Measurements from ENCODE around the gene PFKP. TPM values are rescaled to one million over a fixed set of nuclear protein-coding genes. Genes with fewer than 3 reads are reported as not detected.
A peak's percentile ranks its signal among the peaks of the same experiment; 100 is the strongest.

PFKP gene
- total and polyA plus RNA-seq, 2 experiments from 2014 or later, result 639 to 781 TPM

DNA sequence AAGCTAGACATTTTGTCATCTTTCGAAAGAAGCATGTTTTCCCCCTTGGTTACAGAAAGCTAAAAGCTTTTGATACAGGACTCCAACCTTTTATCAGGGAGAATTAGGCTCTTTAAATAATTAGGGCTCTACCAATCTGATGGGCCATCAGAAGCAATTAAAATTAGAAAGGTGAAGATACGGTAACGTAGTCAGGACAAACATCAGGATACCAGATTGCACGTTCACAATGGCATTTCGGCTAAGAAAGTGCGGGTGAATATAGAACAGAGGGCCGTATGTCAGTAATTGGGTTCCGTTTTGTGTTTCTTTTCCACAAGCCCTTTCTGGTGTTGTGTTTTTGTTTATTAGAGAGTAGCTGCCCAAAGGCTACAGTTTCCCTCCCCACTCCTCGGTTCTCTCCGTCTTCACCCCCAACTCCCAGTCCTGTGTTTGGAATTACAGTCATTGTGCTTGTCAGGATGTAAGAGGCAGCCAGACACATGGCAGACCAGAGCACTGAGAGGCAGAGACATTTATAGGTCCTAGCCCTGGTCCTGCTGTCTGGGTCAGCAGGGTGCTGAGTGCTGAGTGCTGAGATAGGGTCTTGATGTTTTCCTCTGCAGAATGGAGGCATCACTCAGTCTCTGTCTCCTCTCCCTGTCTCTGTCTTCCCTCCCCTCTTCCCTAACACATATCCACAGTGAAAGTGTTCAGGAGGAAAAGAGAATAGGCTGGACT is 5.5 kb downstream of the PFKP start:
- Histone ChIP-seq H3K4me3 (no peak overlapping the region), H3K4me1 (ENCODE audit: low read depth) (peaks cover 51% of the 10 kb centered on the region), H3K36me3 (peaks cover 13% of the 10 kb centered on the region), H3K9me3 (ENCODE audit: low read depth) (no peaks in the 10 kb centered on the region), H3K27ac (peak overlapping the region; percentile 61), H3K27me3 (no peaks in the 10 kb centered on the region)
- DNase-seq (ENCODE audit: low read depth in 1 of 2, low spot score in 1 of 2), result peak in 1 of 2 donors; percentile 58
- TF ChIP-seq, protein P1, sequence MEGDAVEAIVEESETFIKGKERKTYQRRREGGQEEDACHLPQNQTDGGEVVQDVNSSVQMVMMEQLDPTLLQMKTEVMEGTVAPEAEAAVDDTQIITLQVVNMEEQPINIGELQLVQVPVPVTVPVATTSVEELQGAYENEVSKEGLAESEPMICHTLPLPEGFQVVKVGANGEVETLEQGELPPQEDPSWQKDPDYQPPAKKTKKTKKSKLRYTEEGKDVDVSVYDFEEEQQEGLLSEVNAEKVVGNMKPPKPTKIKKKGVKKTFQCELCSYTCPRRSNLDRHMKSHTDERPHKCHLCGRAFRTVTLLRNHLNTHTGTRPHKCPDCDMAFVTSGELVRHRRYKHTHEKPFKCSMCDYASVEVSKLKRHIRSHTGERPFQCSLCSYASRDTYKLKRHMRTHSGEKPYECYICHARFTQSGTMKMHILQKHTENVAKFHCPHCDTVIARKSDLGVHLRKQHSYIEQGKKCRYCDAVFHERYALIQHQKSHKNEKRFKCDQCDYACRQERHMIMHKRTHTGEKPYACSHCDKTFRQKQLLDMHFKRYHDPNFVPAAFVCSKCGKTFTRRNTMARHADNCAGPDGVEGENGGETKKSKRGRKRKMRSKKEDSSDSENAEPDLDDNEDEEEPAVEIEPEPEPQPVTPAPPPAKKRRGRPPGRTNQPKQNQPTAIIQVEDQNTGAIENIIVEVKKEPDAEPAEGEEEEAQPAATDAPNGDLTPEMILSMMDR (IDR thresholded peaks at IDR 0.05; ENCODE audit: low read depth, low read length), result no peak

- Histone ChIP-seq H3K36me3 (peaks cover 13% of the 10 kb centered on the region), H3K4me1 (ENCODE audit: low read depth) (peaks cover 60% of the 10 kb centered on the region), H3K9me3 (ENCODE audit: low read depth) (no peaks in the 10 kb centered on the region), H3K27ac (peak overlapping the region; percentile 61), H3K27me3 (no peaks in the 10 kb centered on the region), H3K4me3 (no peak overlapping the region)
- TF ChIP-seq, protein P1 (IDR thresholded peaks at IDR 0.05; ENCODE audit: low read depth, low read length), result no peak
- DNase-seq (ENCODE audit: low read depth in 1 of 2, low spot score in 1 of 2), result no peak
Observed at GRCh38 chr10:3074145-3074665, 6.9 kb downstream of the PFKP start.

DNA sequence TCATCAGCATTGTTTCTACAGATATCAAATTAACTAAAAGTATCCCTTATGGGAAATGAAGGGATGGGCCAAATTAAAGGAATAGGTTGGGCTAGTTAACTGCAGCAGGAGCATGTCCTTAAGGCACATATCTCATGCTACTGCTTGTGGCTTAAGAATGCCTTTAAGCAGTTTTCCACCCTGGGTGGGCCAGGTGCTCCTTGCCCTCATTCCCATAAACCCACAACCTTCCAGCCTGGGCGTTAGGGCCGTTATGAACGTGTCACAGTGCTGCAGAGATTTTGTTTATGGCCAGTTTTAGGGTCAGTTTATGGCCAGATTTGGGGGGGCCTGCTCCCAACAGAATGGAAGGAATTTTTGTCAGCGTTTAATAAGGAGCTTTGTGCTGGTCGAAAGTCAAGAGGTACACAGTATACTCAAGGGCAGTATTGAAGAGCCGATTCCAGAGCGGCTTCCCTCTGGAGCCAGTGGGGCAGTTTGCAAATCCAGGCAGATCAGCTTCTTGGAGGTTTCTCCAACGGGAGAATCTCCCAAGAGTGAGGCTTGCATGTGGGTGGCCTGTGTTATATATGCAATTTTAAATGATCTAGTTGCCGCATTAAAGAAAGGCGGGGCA is 7.7 kb downstream of the PFKP start:
- TF ChIP-seq, protein P1 (IDR thresholded peaks at IDR 0.05; ENCODE audit: low read depth, low read length), result no peak
- Histone ChIP-seq H3K9me3 (ENCODE audit: low read depth) (no peaks in the 10 kb centered on the region), H3K4me1 (ENCODE audit: low read depth) (peaks cover 52% of the 10 kb centered on the region), H3K4me3 (no peak overlapping the region), H3K27me3 (no peaks in the 10 kb centered on the region), H3K36me3 (peaks cover 12% of the 10 kb centered on the region), H3K27ac (peak overlapping the region; percentile 61)
- DNase-seq (ENCODE audit: low read depth in 1 of 2, low spot score in 1 of 2), result no peak

DNA sequence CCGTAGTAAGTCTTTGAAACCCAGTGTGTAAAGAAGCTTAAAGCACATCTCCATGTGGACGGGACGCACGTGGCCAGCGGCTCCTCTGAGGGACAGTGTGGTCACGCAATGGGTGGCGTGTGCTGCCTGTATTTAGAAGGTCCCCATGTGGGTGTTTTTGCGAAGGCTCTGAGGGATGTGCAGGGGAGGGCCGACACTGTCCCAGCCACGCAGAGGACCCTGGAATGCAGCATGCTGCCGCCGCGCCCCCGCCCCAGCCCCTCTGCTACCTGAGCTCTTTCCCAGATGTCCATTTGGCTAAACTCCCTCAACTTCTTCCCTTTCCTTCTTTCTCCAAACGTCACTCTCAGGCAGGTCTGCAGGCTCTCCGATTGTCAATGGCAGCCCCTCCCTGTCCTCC is 8.8 kb downstream of the PFKP start:
- H3K4me1 ChIP-seq (ENCODE audit: low read depth), result peaks cover 48% of the 10 kb centered on the region
- H3K27me3 ChIP-seq, result no peaks in the 10 kb centered on the region
- no peak overlapping the region for H3K4me3 ChIP-seq
- TF ChIP-seq, protein P1 (IDR thresholded peaks at IDR 0.05; ENCODE audit: low read depth, low read length), result no peak
- H3K27ac ChIP-seq, result peak overlapping the region; percentile 18
- H3K9me3 ChIP-seq (ENCODE audit: low read depth), result no peaks in the 10 kb centered on the region
- H3K36me3 ChIP-seq, result peaks cover 4% of the 10 kb centered on the region
- no peak for DNase-seq (ENCODE audit: low read depth in 1 of 2, low spot score in 1 of 2)

DNA sequence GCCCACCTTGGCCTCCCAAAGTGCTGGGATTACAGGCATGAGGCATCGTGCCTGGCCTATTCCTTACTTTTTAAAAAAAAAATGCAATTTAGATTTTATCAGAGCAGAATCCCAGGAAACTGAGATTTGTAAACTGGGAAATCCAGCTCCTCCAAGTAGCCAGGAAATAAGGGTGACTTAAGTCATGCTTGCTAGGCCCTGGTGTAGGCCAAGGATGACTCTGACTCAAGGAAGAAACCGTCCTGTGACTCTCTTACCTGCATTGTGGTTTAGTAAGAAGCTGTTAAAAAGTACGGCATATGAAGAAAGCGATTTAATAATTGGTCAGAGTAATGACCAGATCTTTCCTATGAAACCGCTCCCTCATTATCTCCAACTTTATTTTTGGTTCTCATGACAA is 10.2 kb downstream of the PFKP start:
- H3K27ac ChIP-seq, result peak overlapping the region; percentile 83

More for the DNA sequence above, 10.2 kb downstream of the PFKP start:
- Histone ChIP-seq H3K36me3 (peaks cover 2% of the 10 kb centered on the region), H3K27me3 (no peaks in the 10 kb centered on the region), H3K4me3 (no peak overlapping the region), H3K4me1 (ENCODE audit: low read depth) (peaks cover 42% of the 10 kb centered on the region), H3K9me3 (ENCODE audit: low read depth) (no peaks in the 10 kb centered on the region)
- TF ChIP-seq, protein P1 (IDR thresholded peaks at IDR 0.05; ENCODE audit: low read depth, low read length), result no peak
- no peak for DNase-seq (ENCODE audit: low read depth in 1 of 2, low spot score in 1 of 2)

All from cardiac muscle cell (in vitro differentiated cells and primary cell).